Gastroesophageal sphincter (tissue), 3 donors: Measurements from ENCODE around the gene MPC1.

ENCODE experiments used
- CTCF ChIP-seq, 4 experiments: fragments of 200-600 bp in 2 of 4; fragments of 450-650 bp in 2 of 4; sonication (generic) in 1 of 4; IDR thresholded peaks; one replicate each; pipeline ENCODE4 v1.5.1; 2017 to 2019; ENCODE audit warnings: antibody characterized with exemption in 4 of 4, mild to moderate bottlenecking in 2 of 4, moderate library complexity in 2 of 4
- EP300 ChIP-seq: sonication (generic); formaldehyde crosslinking; IDR thresholded peaks from one replicate; pipeline ENCODE4 v1.6.1; 2017; ENCODE audit warnings: antibody characterized with exemption, mild to moderate bottlenecking
- POLR2A ChIP-seq, 2 donors: fragments of 450-650 bp; IDR thresholded peaks; one replicate each; pipeline ENCODE4 v1.6.1; 2017; ENCODE audit warnings: antibody characterized with exemption in 2 of 2, mild to moderate bottlenecking in 2 of 2, moderate library complexity in 1 of 2
- POLR2AphosphoS5 ChIP-seq: sonication (generic); formaldehyde crosslinking; IDR thresholded peaks from one replicate; pipeline ENCODE4 v1.6.1; 2017; ENCODE audit warnings: antibody characterized with exemption

GRCh38 chr6:166417285-166417691 is 34.5 kb upstream of the MPC1 start:
- no peak for TF ChIP-seq CTCF (IDR thresholded peaks at IDR 0.05)
- no peak for TF ChIP-seq EP300
- no peak for TF ChIP-seq POLR2A (IDR thresholded peaks at IDR 0.05)
- TF ChIP-seq POLR2AphosphoS5: no peak
